Stomach (tissue), 9 donors: ENCODE measurements around the gene LRRC8A. TPM values are rescaled to one million over a fixed set of nuclear protein-coding genes. Genes with fewer than 3 reads are reported as not detected.
A peak's percentile ranks its signal among the peaks of the same experiment; 100 is the strongest.

Source experiments
- DNase-seq, 2 donors: peaks; one replicate each; pipeline versions ENCODE4 v3.0.0 to v3.0.0-alpha.2; 2013 to 2019
- H3K27ac ChIP-seq, 5 donors: fragments of 200-600 bp in 4 of 5; sonication (generic) in 4 of 5; one replicate each; pipeline ENCODE4 v1.5.1; 2013 to 2019; ENCODE audit warnings: mild to moderate bottlenecking in 1 of 5, moderate library complexity in 1 of 5
- H3K27me3 ChIP-seq, 3 donors: fragments of 200-600 bp; sonication (generic); one replicate each; pipeline ENCODE4 v1.5.1; 2017 to 2019; ENCODE audit warnings: mixed run types in 1 of 3
- H3K36me3 ChIP-seq, 4 donors: fragments of 200-600 bp; sonication (generic); 1 replicate in 3 of 4; 2 replicates in 1 of 4; pipeline ENCODE4 v1.5.1; 2016 to 2019
- H3K4me1 ChIP-seq, 4 donors: fragments of 200-600 bp; sonication (generic); one replicate each; pipeline ENCODE4 v1.5.1; 2016 to 2019
- H3K4me3 ChIP-seq, 4 donors: fragments of 200-600 bp; sonication (generic) in 3 of 4; one replicate each; pipeline ENCODE4 v1.5.1; 2016 to 2019; ENCODE audit warnings: mild to moderate bottlenecking in 1 of 4
- H3K9me3 ChIP-seq, 4 donors: fragments of 200-600 bp; sonication (generic); one replicate each; pipeline ENCODE4 v1.5.1; 2016 to 2019
- EP300 ChIP-seq: sonication (generic); formaldehyde crosslinking; IDR thresholded peaks from one replicate; pipeline ENCODE4 v1.6.1; 2017; ENCODE audit warnings: antibody characterized with exemption
- POLR2A ChIP-seq, 4 donors: fragments of 450-650 bp; IDR thresholded peaks; one replicate each; pipeline ENCODE4 v1.6.1; 2016; ENCODE audit warnings: antibody characterized with exemption in 4 of 4, control low read depth in 2 of 4, mild to moderate bottlenecking in 1 of 4, moderate library complexity in 1 of 4
- POLR2AphosphoS5 ChIP-seq, 3 donors: sonication (generic); formaldehyde crosslinking; IDR thresholded peaks; one replicate each; pipeline ENCODE4 v1.6.1; 2016; ENCODE audit warnings: antibody characterized with exemption in 3 of 3
- WGBS, 5 donors: extraction: QIAGEN DNeasy Blood & Tissue Kit in 3 of 5; methylation state at CpG; one replicate each; pipeline versions ENCODE4 v1.1.5 to v1.1.7; 2013 to 2018; 5-methylcytosine and 5-hydroxymethylcytosine counted together
- intact Hi-C: fragments of 100-400 bp; cut with DNase I; formaldehyde crosslinking; loops from one replicate; pipeline ENCODE4 v1.15.1; 2023; ENCODE audit warnings: low total_unique reads
- polyA plus RNA-seq, 3 donors: library from polyadenylated mRNA; stranded (reverse); fragments of 200-250 nt; gene quantifications; one replicate each; pipeline ENCODE4 v1.2.3, GENCODE V29; 2013
- total RNA-seq, 5 donors: library from RNA; depleted of rRNA; stranded (reverse); fragments of >200 nt; gene quantifications; one replicate each; pipeline versions ENCODE4 v1.1.0 to v1.2.3, GENCODE V29; 2014 to 2016
- TF ChIP-seq, protein P1 (sequence below), 7 experiments: fragments of 450-650 bp in 4 of 7; fragments of 200-600 bp in 3 of 7; sonication (generic) in 3 of 7; IDR thresholded peaks; one replicate each; pipeline ENCODE4 v1.5.1; 2016 to 2019; ENCODE audit warnings: antibody characterized with exemption in 7 of 7, control low read depth in 2 of 7, mild to moderate bottlenecking in 1 of 7
- donor health status: healthy with polysubstance abuse.
- donor health status: Bipolar disorder and iron deficiency.
- donor health status: healthy.

LRRC8A gene
- total and polyA plus RNA-seq, 8 donors, result 11.2 to 63.7 (median 21.2) TPM

DNA sequence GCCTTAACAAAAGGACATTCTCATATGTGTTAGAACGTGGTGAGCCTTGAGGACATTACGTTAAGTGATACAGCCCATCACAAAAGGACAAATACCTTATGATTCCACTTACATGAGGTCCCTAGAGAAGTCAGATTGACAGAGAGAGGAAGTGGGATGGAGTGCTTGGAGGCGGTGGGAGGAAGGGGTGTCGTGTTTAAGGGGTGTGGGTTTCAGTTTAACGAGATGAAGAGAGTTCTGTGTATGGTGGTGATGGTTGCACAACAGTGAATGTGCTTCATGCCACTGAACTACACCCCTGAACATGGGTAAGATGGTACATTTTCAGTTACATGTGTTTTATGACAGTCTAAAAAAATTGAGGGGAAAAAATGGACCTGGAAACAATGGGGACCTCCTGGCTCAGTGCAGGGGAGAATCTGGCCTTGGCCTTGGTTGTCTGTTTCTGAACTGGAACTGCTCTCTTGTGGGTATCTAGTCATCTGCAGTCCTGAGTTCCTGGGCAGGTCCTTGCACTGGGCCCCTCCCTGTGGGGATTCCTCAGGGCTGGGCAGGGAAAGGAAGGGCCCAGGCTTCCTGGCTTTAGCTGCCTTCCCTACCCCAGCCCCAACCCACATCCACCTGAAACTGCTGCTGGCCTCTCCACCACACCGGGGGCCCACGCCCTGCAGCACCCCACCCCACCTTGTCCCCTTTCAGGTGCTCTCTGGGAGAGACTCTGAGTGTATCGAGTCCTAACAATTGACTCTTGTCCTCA is 17.8 kb downstream of the LRRC8A start:
- intact Hi-C loops, result no loop called here
- H3K9me3 ChIP-seq, result no peaks in the 10 kb centered on the region
- peaks cover 22 to 69% (median 46%) of the 10 kb centered on the region in 4 donors for H3K4me1 ChIP-seq
- TF ChIP-seq, protein P1, sequence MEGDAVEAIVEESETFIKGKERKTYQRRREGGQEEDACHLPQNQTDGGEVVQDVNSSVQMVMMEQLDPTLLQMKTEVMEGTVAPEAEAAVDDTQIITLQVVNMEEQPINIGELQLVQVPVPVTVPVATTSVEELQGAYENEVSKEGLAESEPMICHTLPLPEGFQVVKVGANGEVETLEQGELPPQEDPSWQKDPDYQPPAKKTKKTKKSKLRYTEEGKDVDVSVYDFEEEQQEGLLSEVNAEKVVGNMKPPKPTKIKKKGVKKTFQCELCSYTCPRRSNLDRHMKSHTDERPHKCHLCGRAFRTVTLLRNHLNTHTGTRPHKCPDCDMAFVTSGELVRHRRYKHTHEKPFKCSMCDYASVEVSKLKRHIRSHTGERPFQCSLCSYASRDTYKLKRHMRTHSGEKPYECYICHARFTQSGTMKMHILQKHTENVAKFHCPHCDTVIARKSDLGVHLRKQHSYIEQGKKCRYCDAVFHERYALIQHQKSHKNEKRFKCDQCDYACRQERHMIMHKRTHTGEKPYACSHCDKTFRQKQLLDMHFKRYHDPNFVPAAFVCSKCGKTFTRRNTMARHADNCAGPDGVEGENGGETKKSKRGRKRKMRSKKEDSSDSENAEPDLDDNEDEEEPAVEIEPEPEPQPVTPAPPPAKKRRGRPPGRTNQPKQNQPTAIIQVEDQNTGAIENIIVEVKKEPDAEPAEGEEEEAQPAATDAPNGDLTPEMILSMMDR (IDR thresholded peaks at IDR 0.05), result no peak
- no peaks in the 10 kb centered on the region for H3K27me3 ChIP-seq
- peak overlapping the region; percentile 26 to 63 (median 44) for H3K27ac ChIP-seq
- WGBS, 5 donors, result 50 to 61% (median 55%) methylated on average over 8 of the region's 8 CpGs
- H3K4me3 ChIP-seq, result no peak overlapping the region
- H3K36me3 ChIP-seq, result peaks cover 31 to 51% (median 43%) of the 10 kb centered on the region in 4 donors
- peak in 1 of 2 donors; percentile 57 for DNase-seq

DNA sequence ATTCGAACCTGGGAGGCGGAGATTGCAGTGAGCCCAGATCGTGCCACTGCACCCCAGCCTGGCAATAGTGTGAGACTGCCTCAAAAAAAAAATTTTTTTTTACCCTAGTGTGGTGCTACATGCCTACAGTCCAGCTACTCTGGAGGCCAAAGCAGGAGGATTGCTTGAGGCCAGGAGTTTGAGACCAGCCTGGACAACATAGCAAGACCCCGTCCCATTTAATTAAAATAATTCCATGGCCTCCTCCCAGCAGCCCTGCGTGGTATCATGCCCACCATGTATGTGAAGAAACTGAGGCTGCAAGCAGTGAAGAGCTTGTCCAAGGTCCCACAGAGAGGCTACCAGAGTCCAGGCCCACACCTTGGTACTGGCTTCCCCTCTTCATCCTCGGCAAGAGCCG is 19.4 kb downstream of the LRRC8A start:
- H3K27me3 ChIP-seq, result no peaks in the 10 kb centered on the region
- H3K9me3 ChIP-seq, result no peaks in the 10 kb centered on the region
- WGBS, 5 donors, result 69 to 93% (median 87%) methylated on average over 4 to 7 of the region's 7 CpGs
- intact Hi-C loops, result no loop called here
- H3K36me3 ChIP-seq, result peaks cover 21 to 34% (median 31%) of the 10 kb centered on the region in 4 donors
- DNase-seq, result no peak
- peaks cover 22 to 69% (median 45%) of the 10 kb centered on the region in 4 donors for H3K4me1 ChIP-seq
- H3K4me3 ChIP-seq, result no peak overlapping the region
- H3K27ac ChIP-seq, result peak overlapping the region in 4 of 5 donors; percentile 55 to 78 (median 73)
- TF ChIP-seq POLR2AphosphoS5 (IDR thresholded peaks at IDR 0.05) (no peak), POLR2A (IDR thresholded peaks at IDR 0.05) (no peak), EP300 (no peak)
- TF ChIP-seq, protein P1 (IDR thresholded peaks at IDR 0.05), result no peak

DNA sequence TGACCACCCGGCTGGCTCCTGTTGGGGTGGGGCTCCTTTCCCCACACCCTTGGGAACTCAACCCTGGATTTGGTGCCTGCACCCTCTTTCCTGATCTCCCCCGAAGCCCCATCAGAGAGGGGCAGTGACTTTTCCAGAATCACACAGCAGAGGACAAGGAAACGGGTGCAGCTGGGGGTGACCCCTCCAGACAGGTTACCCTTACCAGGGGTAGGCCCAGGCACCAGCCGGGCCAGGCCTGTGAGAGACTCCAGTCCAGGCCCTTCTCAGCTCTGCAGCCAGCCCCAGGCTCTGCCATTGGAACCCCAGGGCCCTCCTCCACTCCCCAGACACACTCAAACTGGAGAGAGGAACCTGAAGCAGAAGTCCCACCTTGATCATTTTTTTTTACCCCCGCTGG is 19.9 kb downstream of the LRRC8A start:
- H3K36me3 ChIP-seq, result peaks cover 17 to 34% (median 31%) of the 10 kb centered on the region in 4 donors
- H3K27me3 ChIP-seq, result no peaks in the 10 kb centered on the region
- H3K4me1 ChIP-seq, result peaks cover 22 to 69% (median 47%) of the 10 kb centered on the region in 4 donors
- no peak for DNase-seq
- 74 to 88% (median 84%) methylated on average over 3 to 5 of the region's 5 CpGs for WGBS, 5 donors
- H3K4me3 ChIP-seq, result peak overlapping the region in 1 of 4 donors; percentile 6
- intact Hi-C loops, result no loop called here
- TF ChIP-seq POLR2AphosphoS5 (IDR thresholded peaks at IDR 0.05), result no peak
- TF ChIP-seq, protein P1 (IDR thresholded peaks at IDR 0.05), result no peak
- no peak for TF ChIP-seq POLR2A (IDR thresholded peaks at IDR 0.05)
- TF ChIP-seq EP300, result no peak
- peak overlapping the region; percentile 55 to 78 (median 74) for H3K27ac ChIP-seq
- H3K9me3 ChIP-seq, result no peaks in the 10 kb centered on the region

DNA sequence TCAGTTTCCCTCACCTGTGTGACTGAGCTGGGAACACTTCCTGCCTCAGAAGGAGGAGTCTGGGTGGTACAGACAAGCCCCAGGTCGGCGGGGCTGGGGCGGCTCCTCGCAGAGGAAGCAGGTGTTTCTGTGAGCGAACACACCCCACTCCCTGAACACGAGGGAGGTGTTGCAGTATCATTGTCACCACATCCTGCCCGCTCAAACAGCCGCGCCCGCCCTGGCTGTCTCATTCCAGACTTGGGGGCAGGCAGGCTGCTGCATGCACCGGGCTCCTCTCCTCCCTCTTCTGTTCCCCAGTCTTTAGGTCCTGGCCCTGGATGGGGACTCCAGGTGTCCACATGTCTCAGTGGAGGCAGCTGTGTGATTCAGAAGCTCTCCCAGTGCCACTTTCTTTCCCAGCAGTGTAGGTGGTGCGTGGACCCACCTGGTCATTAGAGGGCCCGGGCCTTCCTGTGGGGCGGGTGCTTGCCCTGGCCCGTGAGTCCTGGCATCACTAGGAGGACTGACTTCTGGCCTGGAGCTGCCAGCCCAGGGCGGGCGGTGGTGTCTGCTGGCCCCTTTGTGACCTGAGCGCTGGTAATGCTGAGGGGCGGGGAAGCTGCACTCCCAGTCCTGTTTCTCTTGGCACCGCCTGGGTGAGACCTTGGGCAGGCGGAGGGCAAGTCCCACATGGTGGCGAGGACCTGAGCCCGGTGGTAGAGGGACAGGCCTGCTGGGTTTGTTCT is 20.6 kb downstream of the LRRC8A start:
- Histone ChIP-seq H3K4me3 (peak overlapping the region in 1 of 4 donors; percentile 6), H3K27ac (peak overlapping the region; percentile 60 to 78 (median 74)), H3K27me3 (no peaks in the 10 kb centered on the region), H3K9me3 (no peaks in the 10 kb centered on the region), H3K4me1 (peaks cover 22 to 65% (median 48%) of the 10 kb centered on the region in 4 donors), H3K36me3 (peaks cover 16 to 34% (median 31%) of the 10 kb centered on the region in 4 donors)
- WGBS, 5 donors, result 21 to 53% (median 35%) methylated on average over 19 to 23 of the region's 23 CpGs
- TF ChIP-seq, protein P1 (IDR thresholded peaks at IDR 0.05), result no peak
- TF ChIP-seq POLR2AphosphoS5 (IDR thresholded peaks at IDR 0.05) (peak in 2 of 3 donors; percentile 54 to 59), POLR2A (IDR thresholded peaks at IDR 0.05) (no peak), EP300 (no peak)
- intact Hi-C loops, result no loop called here
- DNase-seq, result peak; percentile 66 to 90
